ENCODE data around the gene FRAS1. TPM values are rescaled to one million over a fixed set of nuclear protein-coding genes. Genes with fewer than 3 reads are reported as not detected.

Gene FRAS1
- total and polyA plus RNA-seq, 2 donors (not counting 3 experiments of a cell fraction or from before 2014, with no cell fraction given): 1.4 to 3.6 TPM

DNA sequence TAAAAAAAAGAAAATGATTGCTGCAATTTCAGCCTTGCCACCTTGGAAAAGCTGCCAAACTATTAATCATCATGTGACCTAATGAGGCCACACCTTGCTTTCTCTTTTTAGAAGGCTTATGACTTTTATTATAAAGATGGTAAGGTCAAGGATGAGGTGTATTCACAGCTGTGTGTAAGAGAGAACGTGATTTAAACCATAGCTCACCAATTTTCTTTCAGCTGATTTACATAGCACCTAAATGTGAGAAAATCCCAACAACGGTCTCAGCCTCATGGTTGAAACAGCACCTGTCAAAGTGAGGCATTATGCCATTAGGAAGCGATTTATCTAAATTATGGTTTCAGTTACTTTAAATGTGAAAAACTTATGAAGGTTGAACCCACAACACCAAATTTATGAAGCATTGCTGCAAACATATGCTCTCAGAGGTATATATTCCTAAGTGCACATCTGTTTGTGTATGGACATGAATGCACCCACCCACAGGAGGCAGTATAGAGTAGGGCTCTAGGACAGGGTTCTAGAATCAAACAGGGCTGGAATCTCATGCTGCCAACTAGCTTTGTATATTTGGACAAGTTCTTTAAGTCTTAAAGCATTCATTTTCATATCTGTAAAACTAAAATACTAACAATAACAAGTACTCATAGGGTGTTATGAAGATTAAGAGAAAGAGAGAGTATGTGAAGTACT lies 535.1 kb downstream of the FRAS1 start:
- ChIA-PET POLR2A (no interaction called here), CTCF (interaction anchor here (1.1 to 1.9 kb wide), 3 partner anchors 8 to 280 kb away, joined by 3 to 8 read pairs (median 4); no protein-coding TSS in a partner anchor)
- dilution Hi-C loops (cut with MboI; ENCODE audit: extremely low pct_ligation_motif_present, low sequenced_read_pairs): no loop called here
- no TSS peak for BruUV-seq (replicated peaks)
- no peak overlapping the region for H3K9ac ChIP-seq (replicated peaks; ENCODE audit: extremely low read depth, insufficient read depth, low read length)
- H3K9me1 ChIP-seq (replicated peaks; ENCODE audit: control insufficient read depth, extremely low read depth, insufficient read depth, low read length): no peaks in the 10 kb centered on the region
- no peaks in the 10 kb centered on the region for H3K9me3 ChIP-seq (replicated peaks; ENCODE audit: control insufficient read depth, insufficient read depth, low read length)
- H3K27me3 ChIP-seq (ENCODE audit: control insufficient read depth in 2 of 2, insufficient read depth in 2 of 2, low read length in 2 of 2): no peaks in the 10 kb centered on the region
- H4K20me1 ChIP-seq (replicated peaks; ENCODE audit: control insufficient read depth, extremely low read depth, insufficient read depth, low read length): no peaks in the 10 kb centered on the region
- no peak overlapping the region for H3K27ac ChIP-seq (ENCODE audit: insufficient read depth, low read depth, low read length)
- no peak overlapping the region for H2AFZ ChIP-seq (ENCODE audit: low read depth, low read length)
- H3K79me2 ChIP-seq (ENCODE audit: control insufficient read depth, insufficient read depth, low read length): no peaks in the 10 kb centered on the region
- intact Hi-C loops (cut with micrococcal nuclease): loop anchor here (5.0 kb wide), 1 partner anchor 75 kb away; no protein-coding TSS in a partner anchor
- H3K36me3 ChIP-seq (ENCODE audit: control insufficient read depth in 2 of 2, extremely low read depth in 1 of 2, insufficient read depth in 2 of 2, low read length in 2 of 2): peaks cover 4 to 9% of the 10 kb centered on the region in 2 experiments
- FAIRE-seq: no peak
- no peak for DNase-seq (ENCODE audit: low read depth, low spot score)
- no peak overlapping the region for H3K4me2 ChIP-seq (ENCODE audit: insufficient read depth, low read length)
- H3K4me3 ChIP-seq (replicated peaks in 1 of 3; ENCODE audit: insufficient read depth in 1 of 3, low read depth in 1 of 3, low read length in 3 of 3): no peak overlapping the region
- H3K4me1 ChIP-seq (ENCODE audit: control insufficient read depth, extremely low read depth, insufficient read depth, low read length): peaks cover 17% of the 10 kb centered on the region
- TF ChIP-seq, protein P1, sequence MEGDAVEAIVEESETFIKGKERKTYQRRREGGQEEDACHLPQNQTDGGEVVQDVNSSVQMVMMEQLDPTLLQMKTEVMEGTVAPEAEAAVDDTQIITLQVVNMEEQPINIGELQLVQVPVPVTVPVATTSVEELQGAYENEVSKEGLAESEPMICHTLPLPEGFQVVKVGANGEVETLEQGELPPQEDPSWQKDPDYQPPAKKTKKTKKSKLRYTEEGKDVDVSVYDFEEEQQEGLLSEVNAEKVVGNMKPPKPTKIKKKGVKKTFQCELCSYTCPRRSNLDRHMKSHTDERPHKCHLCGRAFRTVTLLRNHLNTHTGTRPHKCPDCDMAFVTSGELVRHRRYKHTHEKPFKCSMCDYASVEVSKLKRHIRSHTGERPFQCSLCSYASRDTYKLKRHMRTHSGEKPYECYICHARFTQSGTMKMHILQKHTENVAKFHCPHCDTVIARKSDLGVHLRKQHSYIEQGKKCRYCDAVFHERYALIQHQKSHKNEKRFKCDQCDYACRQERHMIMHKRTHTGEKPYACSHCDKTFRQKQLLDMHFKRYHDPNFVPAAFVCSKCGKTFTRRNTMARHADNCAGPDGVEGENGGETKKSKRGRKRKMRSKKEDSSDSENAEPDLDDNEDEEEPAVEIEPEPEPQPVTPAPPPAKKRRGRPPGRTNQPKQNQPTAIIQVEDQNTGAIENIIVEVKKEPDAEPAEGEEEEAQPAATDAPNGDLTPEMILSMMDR (IDR thresholded peaks at IDR 0.05; ENCODE audit: extremely low read depth in 1 of 2, insufficient read depth in 1 of 2, low read depth in 1 of 2, low read length in 2 of 2): no peak
- TF ChIP-seq POLR2A (IDR thresholded peaks at IDR 0.05; ENCODE audit: low read depth, low read length) (no peak), MYC (IDR thresholded peaks at IDR 0.05; ENCODE audit: low read depth, low read length) (no peak), POLR2AphosphoS5 (IDR thresholded peaks at IDR 0.05; ENCODE audit: insufficient read depth, low read depth, low read length) (no peak), GATA2 (IDR thresholded peaks at IDR 0.05; ENCODE audit: insufficient read depth, insufficient read length, low read depth, low read length) (no peak), EZH2 (IDR thresholded peaks at IDR 0.05; ENCODE audit: borderline replicate concordance, low read depth, low read length, severe bottlenecking) (no peak), JUN (IDR thresholded peaks at IDR 0.05; ENCODE audit: borderline replicate concordance, insufficient read depth, insufficient read length, low read depth) (no peak), FOS (IDR thresholded peaks at IDR 0.05; ENCODE audit: borderline replicate concordance, insufficient read depth, low read length) (no peak)
- TF ChIP-seq, protein P2, sequence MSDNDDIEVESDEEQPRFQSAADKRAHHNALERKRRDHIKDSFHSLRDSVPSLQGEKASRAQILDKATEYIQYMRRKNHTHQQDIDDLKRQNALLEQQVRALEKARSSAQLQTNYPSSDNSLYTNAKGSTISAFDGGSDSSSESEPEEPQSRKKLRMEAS (IDR thresholded peaks at IDR 0.05; ENCODE audit: insufficient read depth, insufficient read length): no peak

Small RNA genes within 50 kb of the gene (small RNA-seq; reads per million reads assigned to genes)
- gene AC114801.3 (ENCODE audit: insufficient read depth, insufficient read length, low read depth, low replicate concordance): not detected

Other genes starting within 250 kb of the FRAS1 start
- 60.7 and 66.8 TPM in 2 replicates for gene CNOT6L, start 238.0 kb upstream of the FRAS1 start, total RNA-seq
- gene CNOT6L, start 238.0 kb upstream of the FRAS1 start, polyA plus RNA-seq: 7.7 and 8.5 TPM in 2 replicates
- 38.6 and 42.9 TPM in 2 replicates for gene MRPL1, start 194.5 kb upstream of the FRAS1 start, total RNA-seq
- 6.0 and 11.5 TPM in 2 replicates for gene MRPL1, start 194.5 kb upstream of the FRAS1 start, polyA plus RNA-seq

Data from endothelial cell of umbilical vein (primary cell).